ENCODE data around the gene TRAM2. TPM values are rescaled to one million over a fixed set of nuclear protein-coding genes. Genes with fewer than 3 reads are reported as not detected.

The TRAM2 gene
- total RNA-seq, 1 experiment from 2014 or later = 13.4 TPM

GRCh38 chr6:52570291-52570700 lies 6.6 kb downstream of the TRAM2 start:
- ChIA-PET POLR2A (interaction anchor here (1.3 kb wide), 1 partner anchor 151 kb away, joined by 3 read pairs; no protein-coding TSS in a partner anchor), CTCF (interaction anchor here (1.0 to 1.3 kb wide), 3 partner anchors 25 to 193 kb away, joined by 3 to 4 read pairs (median 3); partner anchors contain the start of gene GSTA2)
- DNase-seq (ENCODE audit: low spot score) = no peak
- ATAC-seq = 0 out of 2 replicates have a peak, but pooled peaks have one; percentile 7
- peaks cover under 1% of the 10 kb centered on the region; the same call in 1 of the 2 replicates for H3K27me3 Mint-ChIP-seq (ENCODE audit: low read depth)
- H3K4me3 Mint-ChIP-seq = no peak overlapping the region
- peaks cover 79% of the 10 kb centered on the region for H3K4me1 Mint-ChIP-seq
- no peaks in the 10 kb centered on the region for H3K36me3 Mint-ChIP-seq
- no peaks in the 10 kb centered on the region for H3K9me3 Mint-ChIP-seq
- TF ChIP-seq ZNF425 (CRISPR knock-in tag; conservative IDR thresholded peaks at IDR 0.05) = no peak
- TF ChIP-seq SMAD4 (CRISPR knock-in tag; IDR thresholded peaks at IDR 0.05) = no peak
- H3K27ac Mint-ChIP-seq = no peak overlapping the region

DNA sequence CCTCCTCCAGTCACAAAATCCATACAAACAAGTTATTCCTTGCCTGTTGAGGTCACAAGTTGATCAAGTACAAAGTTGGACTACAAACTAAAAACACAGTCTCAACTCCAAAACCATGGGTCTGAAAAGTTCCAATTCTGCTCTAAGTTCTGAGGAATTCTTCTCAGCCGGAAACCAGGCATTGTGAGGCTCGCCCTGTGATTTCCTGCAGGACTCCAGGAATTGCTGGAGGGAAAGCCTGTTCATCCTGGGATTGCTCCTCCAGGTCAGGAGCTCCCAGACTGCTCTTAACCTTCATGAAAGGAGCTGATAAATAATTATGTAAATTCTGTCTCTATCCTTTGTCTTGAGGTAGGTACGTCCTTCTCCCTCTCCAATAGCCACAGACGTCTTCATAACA lies 8.5 kb downstream of the TRAM2 start:
- ATAC-seq (no peak; the same call in 1 of the 2 replicates), DNase-seq (ENCODE audit: low spot score) (no peak)
- Mint-ChIP-seq H3K9me3 (no peaks in the 10 kb centered on the region), H3K4me1 (peaks cover 73% of the 10 kb centered on the region), H3K27ac (peak overlapping the region; percentile 35; the same call in 1 of the 2 replicates), H3K27me3 (ENCODE audit: low read depth) (no peaks in the 10 kb centered on the region), H3K36me3 (no peaks in the 10 kb centered on the region), H3K4me3 (no peak overlapping the region)
- TF ChIP-seq, protein P1, sequence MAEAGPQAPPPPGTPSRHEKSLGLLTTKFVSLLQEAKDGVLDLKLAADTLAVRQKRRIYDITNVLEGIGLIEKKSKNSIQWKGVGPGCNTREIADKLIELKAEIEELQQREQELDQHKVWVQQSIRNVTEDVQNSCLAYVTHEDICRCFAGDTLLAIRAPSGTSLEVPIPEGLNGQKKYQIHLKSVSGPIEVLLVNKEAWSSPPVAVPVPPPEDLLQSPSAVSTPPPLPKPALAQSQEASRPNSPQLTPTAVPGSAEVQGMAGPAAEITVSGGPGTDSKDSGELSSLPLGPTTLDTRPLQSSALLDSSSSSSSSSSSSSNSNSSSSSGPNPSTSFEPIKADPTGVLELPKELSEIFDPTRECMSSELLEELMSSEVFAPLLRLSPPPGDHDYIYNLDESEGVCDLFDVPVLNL (CRISPR knock-in tag; IDR thresholded peaks at IDR 0.05; ENCODE audit: borderline replicate concordance, low read depth) = no peak
- TF ChIP-seq NR3C1 (CRISPR knock-in tag; conservative IDR thresholded peaks at IDR 0.05; ENCODE audit: low read depth) = no peak
- TF ChIP-seq ETV6 (CRISPR knock-in tag; IDR thresholded peaks at IDR 0.05) = no peak
- no peak for TF ChIP-seq MYBL2 (CRISPR knock-in tag; IDR thresholded peaks at IDR 0.05)
- TF ChIP-seq ZNF425 (CRISPR knock-in tag; conservative IDR thresholded peaks at IDR 0.05) = no peak
- TF ChIP-seq JAZF1 (CRISPR knock-in tag; IDR thresholded peaks at IDR 0.05) = no peak
- no peak for TF ChIP-seq CTCF (IDR thresholded peaks at IDR 0.05)
- no peak for TF ChIP-seq IRF2 (CRISPR knock-in tag; IDR thresholded peaks at IDR 0.05; ENCODE audit: borderline replicate concordance, low read depth)
- no peak for TF ChIP-seq RELA (CRISPR knock-in tag; IDR thresholded peaks at IDR 0.05; ENCODE audit: borderline replicate concordance)
- no peak for TF ChIP-seq ZBTB43 (CRISPR knock-in tag; IDR thresholded peaks at IDR 0.05)
- ChIA-PET CTCF (no interaction called here), POLR2A (no interaction called here)

GRCh38 chr6:52566853-52567279 lies 10.0 kb downstream of the TRAM2 start:
- Mint-ChIP-seq H3K27me3 (ENCODE audit: low read depth) (no peaks in the 10 kb centered on the region), H3K4me3 (no peak overlapping the region), H3K4me1 (peaks cover 61% of the 10 kb centered on the region), H3K9me3 (no peaks in the 10 kb centered on the region), H3K36me3 (no peaks in the 10 kb centered on the region), H3K27ac (no peak overlapping the region)
- no peak for DNase-seq (ENCODE audit: low spot score)
- POLR2A ChIA-PET = interaction anchor here (0.6 kb wide), 1 partner anchor 12 kb away, joined by 3 read pairs; no protein-coding TSS in a partner anchor
- CTCF ChIA-PET = interaction anchor here (0.8 to 1.6 kb wide), 4 partner anchors 9 to 31 kb away, joined by 3 to 8 read pairs (median 4); partner anchors contain the start of gene TRAM2
- no peak for ATAC-seq
- no peak for TF ChIP-seq JAZF1 (CRISPR knock-in tag; IDR thresholded peaks at IDR 0.05)
- no peak for TF ChIP-seq TEAD4 (CRISPR knock-in tag; IDR thresholded peaks at IDR 0.05)
- TF ChIP-seq, protein P2, sequence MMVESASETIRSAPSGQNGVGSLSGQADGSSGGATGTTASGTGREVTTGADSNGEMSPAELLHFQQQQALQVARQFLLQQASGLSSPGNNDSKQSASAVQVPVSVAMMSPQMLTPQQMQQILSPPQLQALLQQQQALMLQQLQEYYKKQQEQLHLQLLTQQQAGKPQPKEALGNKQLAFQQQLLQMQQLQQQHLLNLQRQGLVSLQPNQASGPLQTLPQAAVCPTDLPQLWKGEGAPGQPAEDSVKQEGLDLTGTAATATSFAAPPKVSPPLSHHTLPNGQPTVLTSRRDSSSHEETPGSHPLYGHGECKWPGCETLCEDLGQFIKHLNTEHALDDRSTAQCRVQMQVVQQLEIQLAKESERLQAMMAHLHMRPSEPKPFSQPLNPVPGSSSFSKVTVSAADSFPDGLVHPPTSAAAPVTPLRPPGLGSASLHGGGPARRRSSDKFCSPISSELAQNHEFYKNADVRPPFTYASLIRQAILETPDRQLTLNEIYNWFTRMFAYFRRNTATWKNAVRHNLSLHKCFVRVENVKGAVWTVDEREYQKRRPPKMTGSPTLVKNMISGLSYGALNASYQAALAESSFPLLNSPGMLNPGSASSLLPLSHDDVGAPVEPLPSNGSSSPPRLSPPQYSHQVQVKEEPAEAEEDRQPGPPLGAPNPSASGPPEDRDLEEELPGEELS (CRISPR knock-in tag; IDR thresholded peaks at IDR 0.05) = no peak
- TF ChIP-seq, protein P3, sequence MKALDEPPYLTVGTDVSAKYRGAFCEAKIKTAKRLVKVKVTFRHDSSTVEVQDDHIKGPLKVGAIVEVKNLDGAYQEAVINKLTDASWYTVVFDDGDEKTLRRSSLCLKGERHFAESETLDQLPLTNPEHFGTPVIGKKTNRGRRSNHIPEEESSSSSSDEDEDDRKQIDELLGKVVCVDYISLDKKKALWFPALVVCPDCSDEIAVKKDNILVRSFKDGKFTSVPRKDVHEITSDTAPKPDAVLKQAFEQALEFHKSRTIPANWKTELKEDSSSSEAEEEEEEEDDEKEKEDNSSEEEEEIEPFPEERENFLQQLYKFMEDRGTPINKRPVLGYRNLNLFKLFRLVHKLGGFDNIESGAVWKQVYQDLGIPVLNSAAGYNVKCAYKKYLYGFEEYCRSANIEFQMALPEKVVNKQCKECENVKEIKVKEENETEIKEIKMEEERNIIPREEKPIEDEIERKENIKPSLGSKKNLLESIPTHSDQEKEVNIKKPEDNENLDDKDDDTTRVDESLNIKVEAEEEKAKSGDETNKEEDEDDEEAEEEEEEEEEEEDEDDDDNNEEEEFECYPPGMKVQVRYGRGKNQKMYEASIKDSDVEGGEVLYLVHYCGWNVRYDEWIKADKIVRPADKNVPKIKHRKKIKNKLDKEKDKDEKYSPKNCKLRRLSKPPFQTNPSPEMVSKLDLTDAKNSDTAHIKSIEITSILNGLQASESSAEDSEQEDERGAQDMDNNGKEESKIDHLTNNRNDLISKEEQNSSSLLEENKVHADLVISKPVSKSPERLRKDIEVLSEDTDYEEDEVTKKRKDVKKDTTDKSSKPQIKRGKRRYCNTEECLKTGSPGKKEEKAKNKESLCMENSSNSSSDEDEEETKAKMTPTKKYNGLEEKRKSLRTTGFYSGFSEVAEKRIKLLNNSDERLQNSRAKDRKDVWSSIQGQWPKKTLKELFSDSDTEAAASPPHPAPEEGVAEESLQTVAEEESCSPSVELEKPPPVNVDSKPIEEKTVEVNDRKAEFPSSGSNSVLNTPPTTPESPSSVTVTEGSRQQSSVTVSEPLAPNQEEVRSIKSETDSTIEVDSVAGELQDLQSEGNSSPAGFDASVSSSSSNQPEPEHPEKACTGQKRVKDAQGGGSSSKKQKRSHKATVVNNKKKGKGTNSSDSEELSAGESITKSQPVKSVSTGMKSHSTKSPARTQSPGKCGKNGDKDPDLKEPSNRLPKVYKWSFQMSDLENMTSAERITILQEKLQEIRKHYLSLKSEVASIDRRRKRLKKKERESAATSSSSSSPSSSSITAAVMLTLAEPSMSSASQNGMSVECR (CRISPR knock-in tag; IDR thresholded peaks at IDR 0.05; ENCODE audit: borderline replicate concordance) = no peak
